Immature natural killer cell (primary cell): ENCODE results near the gene FAM120A. TPM values are rescaled to one million over a fixed set of nuclear protein-coding genes. Genes with fewer than 3 reads are reported as not detected.

Source experiments
- DNase-seq, 3 donors: peaks; one replicate each; pipeline ENCODE4 v3.0.0; 2022; ENCODE audit warnings: mixed read lengths in 1 of 3
- H3K27ac Mint-ChIP-seq, 6 donors: one replicate each; pipeline ENCODE4 v1.8.0; 2020; ENCODE audit warnings: mixed read lengths in 6 of 6, mild to moderate bottlenecking in 5 of 6, inconsistent platforms in 4 of 6, moderate library complexity in 3 of 6
- H3K27me3 Mint-ChIP-seq, 3 donors: one replicate each; pipeline ENCODE4 v1.8.0; 2020 to 2021; ENCODE audit warnings: low read depth in 3 of 3, mild to moderate bottlenecking in 3 of 3, mixed read lengths in 3 of 3, moderate library complexity in 3 of 3, inconsistent platforms in 1 of 3
- H3K36me3 Mint-ChIP-seq, 3 donors: one replicate each; pipeline ENCODE4 v1.8.0; 2020; ENCODE audit warnings: mixed read lengths in 3 of 3, inconsistent platforms in 2 of 3, mild to moderate bottlenecking in 2 of 3
- H3K4me1 Mint-ChIP-seq, 2 donors: one replicate each; pipeline ENCODE4 v1.8.0; 2020; ENCODE audit warnings: inconsistent platforms in 2 of 2, mild to moderate bottlenecking in 2 of 2, mixed read lengths in 2 of 2, moderate library complexity in 1 of 2
- H3K4me3 Mint-ChIP-seq, 5 donors: one replicate each; pipeline ENCODE4 v1.8.0; 2020; ENCODE audit warnings: mild to moderate bottlenecking in 5 of 5, mixed read lengths in 5 of 5, inconsistent platforms in 3 of 5, moderate library complexity in 3 of 5
- H3K9me3 Mint-ChIP-seq, 6 donors: one replicate each; pipeline ENCODE4 v1.8.0; 2020; ENCODE audit warnings: mild to moderate bottlenecking in 6 of 6, mixed read lengths in 6 of 6, inconsistent platforms in 4 of 6, moderate library complexity in 3 of 6
- polyA plus RNA-seq, 3 donors: library from polyadenylated mRNA; unstranded; fragments of 300-500 nt; fragmentation: Illumina TruSeq; gene quantifications; one replicate each; pipeline ENCODE4 v1.2.3, GENCODE V29; 2021

FAM120A gene
- polyA plus RNA-seq, 3 donors from 2014 or later = 6.2 to 16.0 (median 6.9) TPM

GRCh38 chr9:93567271-93567959, 115.9 kb downstream of the FAM120A start:
- Mint-ChIP-seq H3K27me3 (peaks cover 2 to 11% (median 7%) of the 10 kb centered on the region in 3 donors), H3K4me3 (peak overlapping the region; percentile 79 to 86 (median 83)), H3K9me3 (peaks cover 0 to 1% (median 0%) of the 10 kb centered on the region in 6 donors), H3K27ac (peak overlapping the region; percentile 88 to 93 (median 90)), H3K4me1 (peaks cover 14 to 20% of the 10 kb centered on the region in 2 donors), H3K36me3 (peaks cover 8 to 19% (median 8%) of the 10 kb centered on the region in 3 donors)
- DNase-seq = peak in 1 of 3 donors; percentile 17

DNA sequence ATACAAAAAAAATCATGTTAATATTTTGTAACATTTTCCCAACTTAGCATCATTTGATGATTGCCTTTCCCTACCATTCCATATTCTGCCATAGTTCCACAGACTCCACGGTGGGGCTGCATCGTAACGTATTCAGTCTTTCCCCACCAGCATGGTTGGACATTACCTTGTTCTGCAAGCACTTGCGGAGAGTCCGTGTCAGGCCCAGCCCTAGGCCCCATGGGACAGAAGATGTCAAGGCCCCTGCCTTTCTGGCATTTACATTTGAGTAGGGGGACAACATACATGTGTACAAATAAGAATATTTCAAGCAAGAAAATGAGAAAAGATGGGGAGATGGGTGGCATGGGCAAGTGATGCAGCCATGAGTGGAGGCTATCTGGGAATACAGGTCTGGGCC, 116.7 kb downstream of the FAM120A start:
- peaks cover 0 to 1% (median 0%) of the 10 kb centered on the region in 6 donors for H3K9me3 Mint-ChIP-seq
- H3K4me3 Mint-ChIP-seq = peak overlapping the region in 3 of 5 donors; percentile 56 to 86 (median 79)
- H3K27ac Mint-ChIP-seq = peak overlapping the region in 3 of 6 donors; percentile 50 to 88 (median 61)

DNA sequence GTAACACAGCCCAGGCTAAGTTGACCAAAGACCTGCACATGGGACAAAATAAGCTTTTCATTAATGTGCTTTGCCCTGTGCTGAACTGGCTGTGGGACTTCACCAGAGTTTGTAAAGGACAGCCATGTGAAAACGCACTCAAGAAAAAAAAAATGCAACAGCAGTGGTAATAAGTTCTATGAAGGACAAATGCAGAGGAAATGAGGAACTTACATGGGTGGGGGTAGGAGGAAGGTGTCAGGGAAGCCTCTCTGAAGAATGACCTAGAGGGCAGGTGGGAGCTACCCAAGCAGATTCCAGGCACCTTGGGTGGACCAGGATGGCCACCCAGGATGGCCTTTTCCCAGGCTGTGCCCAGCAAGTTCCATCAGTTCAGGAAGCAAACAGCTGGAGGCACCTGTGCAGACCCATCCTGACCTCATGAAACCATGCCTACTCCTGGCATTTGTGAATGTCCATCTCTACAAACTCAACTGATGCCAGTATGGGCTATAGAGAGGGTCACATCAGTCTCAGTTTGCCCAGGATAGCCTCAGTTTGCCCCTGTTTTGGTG, 118.2 kb downstream of the FAM120A start:
- peaks cover 2 to 11% (median 5%) of the 10 kb centered on the region in 3 donors for H3K27me3 Mint-ChIP-seq
- H3K9me3 Mint-ChIP-seq = peaks cover 0 to 1% (median 0%) of the 10 kb centered on the region in 6 donors
- H3K36me3 Mint-ChIP-seq = peaks cover 0 to 8% (median 4%) of the 10 kb centered on the region in 3 donors
- peak overlapping the region in 2 of 6 donors; percentile 53 to 56 for H3K27ac Mint-ChIP-seq
- H3K4me3 Mint-ChIP-seq = no peak overlapping the region
- peaks cover 14 to 20% of the 10 kb centered on the region in 2 donors for H3K4me1 Mint-ChIP-seq
- no peak for DNase-seq

More for the DNA sequence above, 116.7 kb downstream of the FAM120A start:
- H3K4me1 Mint-ChIP-seq = peaks cover 14 to 20% of the 10 kb centered on the region in 2 donors
- DNase-seq = no peak
- peaks cover 2 to 11% (median 7%) of the 10 kb centered on the region in 3 donors for H3K27me3 Mint-ChIP-seq
- H3K36me3 Mint-ChIP-seq = peaks cover 7 to 14% (median 8%) of the 10 kb centered on the region in 3 donors

DNA sequence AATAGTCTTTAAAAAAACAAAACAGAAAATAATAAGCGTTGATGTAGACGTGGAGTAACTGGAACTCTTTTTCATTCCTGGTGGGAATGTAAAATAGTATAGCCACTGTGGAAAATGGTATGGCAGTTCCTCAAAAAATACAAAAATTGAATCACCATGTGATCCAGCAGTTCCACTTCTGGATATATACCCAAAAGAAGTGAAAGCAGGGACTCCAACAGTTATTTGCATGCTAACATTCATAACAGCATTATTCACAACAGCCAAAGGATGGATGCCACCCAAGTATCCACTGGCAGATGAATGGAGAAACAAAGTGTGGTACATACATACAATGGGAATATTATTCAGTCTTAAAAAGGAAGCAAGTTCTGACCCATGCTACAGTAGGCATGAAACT, 120.7 kb downstream of the FAM120A start:
- peaks cover 0 to 1% (median 0%) of the 10 kb centered on the region in 6 donors for H3K9me3 Mint-ChIP-seq
- no peak overlapping the region for H3K4me3 Mint-ChIP-seq
- peaks cover 0 to 5% (median 4%) of the 10 kb centered on the region in 3 donors for H3K36me3 Mint-ChIP-seq
- no peak overlapping the region for H3K27ac Mint-ChIP-seq
- no peak for DNase-seq
- H3K4me1 Mint-ChIP-seq = peaks cover 9 to 15% of the 10 kb centered on the region in 2 donors
- peaks cover 0 to 3% (median 0%) of the 10 kb centered on the region in 3 donors for H3K27me3 Mint-ChIP-seq

DNA sequence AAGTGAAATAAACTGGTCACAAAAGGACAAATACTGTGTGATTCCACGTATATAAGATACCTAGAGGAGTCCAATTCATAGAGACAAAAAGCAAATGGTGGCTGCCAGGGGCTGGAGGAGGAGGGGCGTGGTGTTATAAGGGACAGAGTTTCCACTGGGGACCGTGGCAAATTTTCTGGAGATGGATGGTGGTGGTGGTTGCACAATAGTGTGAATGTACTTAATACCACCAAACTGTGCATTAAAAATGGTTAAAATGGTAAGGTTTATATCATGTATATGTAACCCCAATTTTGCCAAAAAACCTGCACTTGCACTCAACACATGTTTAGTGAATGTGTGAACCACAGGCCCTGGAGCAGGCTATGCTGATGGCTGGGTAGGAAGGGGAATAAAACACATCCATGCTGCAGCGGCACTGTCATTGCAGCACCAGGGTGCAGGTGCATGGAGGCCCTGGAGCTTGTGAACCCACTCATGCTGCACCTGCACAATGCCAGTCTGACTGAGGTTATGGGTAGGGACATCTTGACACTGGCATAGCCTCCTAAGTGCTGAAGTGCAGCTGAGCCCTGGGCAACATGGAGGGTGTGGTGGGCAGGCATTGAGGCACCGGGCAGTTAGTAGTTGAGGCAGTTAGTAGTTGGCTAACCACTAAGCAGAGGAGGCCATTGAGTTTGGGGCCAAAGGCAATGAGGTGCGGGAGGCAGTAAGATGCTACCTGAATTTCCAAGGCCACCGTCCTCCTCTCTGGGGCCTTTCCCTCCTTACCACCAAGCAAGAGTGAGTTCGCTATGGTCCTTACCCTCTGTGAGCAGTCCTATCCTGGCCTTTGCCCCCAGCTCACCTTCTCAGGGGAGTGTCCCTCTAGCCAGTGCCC, 121.4 kb downstream of the FAM120A start:
- Mint-ChIP-seq H3K27ac (no peak overlapping the region), H3K36me3 (peaks cover 0 to 5% (median 4%) of the 10 kb centered on the region in 3 donors), H3K4me1 (peaks cover 8 to 14% of the 10 kb centered on the region in 2 donors), H3K4me3 (peak overlapping the region in 1 of 5 donors; percentile 30), H3K9me3 (peaks cover 0 to 1% (median 0%) of the 10 kb centered on the region in 6 donors), H3K27me3 (no peaks in the 10 kb centered on the region)
- DNase-seq = no peak

GRCh38 chr9:93573516-93573828, 122.0 kb downstream of the FAM120A start:
- H3K27me3 Mint-ChIP-seq = no peaks in the 10 kb centered on the region
- DNase-seq = no peak
- peaks cover 11 to 19% of the 10 kb centered on the region in 2 donors for H3K4me1 Mint-ChIP-seq
- peak overlapping the region in 1 of 5 donors; percentile 43 for H3K4me3 Mint-ChIP-seq
- peaks cover 0 to 1% (median 0%) of the 10 kb centered on the region in 6 donors for H3K9me3 Mint-ChIP-seq
- peaks cover 0 to 5% (median 4%) of the 10 kb centered on the region in 3 donors for H3K36me3 Mint-ChIP-seq
- H3K27ac Mint-ChIP-seq = peak overlapping the region in 1 of 6 donors; percentile 58

DNA sequence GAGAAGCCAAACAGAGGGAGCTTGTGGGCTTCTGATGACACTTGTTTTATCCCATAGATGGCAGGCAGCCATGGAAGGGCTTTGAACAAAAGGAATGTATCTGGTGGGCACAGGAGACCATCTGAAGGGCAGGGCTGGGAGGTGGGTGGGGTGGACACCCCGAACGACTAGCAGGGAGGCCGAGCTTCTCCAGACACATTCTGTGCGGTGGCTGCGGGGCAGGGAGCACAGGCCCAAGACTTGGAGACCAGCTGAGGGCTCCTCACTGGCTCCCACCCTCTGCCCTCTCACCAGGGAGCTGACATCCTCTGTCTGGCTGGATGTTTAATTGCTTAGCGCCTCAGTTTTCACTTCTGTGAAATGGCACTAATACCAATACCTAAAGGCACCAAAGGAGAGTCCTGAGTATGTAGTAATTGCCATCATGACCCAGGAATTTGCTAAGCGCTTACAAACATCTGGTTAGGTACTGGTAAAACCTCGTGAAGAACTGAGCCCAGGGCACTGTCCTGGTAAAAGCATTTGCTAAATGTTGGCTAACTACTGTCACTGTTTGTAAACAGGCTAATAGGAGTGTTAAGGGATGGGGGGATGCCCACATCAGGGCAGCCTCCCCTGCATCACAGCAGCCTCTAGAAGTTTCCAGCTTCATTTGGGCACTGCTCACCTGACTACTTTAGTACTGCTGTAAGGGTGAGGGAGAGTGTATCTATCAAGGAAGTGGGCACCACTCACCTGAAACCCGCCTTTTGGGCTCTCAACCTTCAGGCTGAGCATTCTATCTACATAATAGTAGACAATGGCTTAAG, 122.8 kb downstream of the FAM120A start:
- Mint-ChIP-seq H3K9me3 (peaks cover 0 to 1% (median 0%) of the 10 kb centered on the region in 6 donors), H3K27me3 (no peaks in the 10 kb centered on the region), H3K27ac (peak overlapping the region in 4 of 6 donors; percentile 23 to 57 (median 50)), H3K4me1 (peaks cover 20 to 26% of the 10 kb centered on the region in 2 donors), H3K4me3 (peak overlapping the region in 4 of 5 donors; percentile 87 to 92 (median 88)), H3K36me3 (peaks cover 0 to 5% (median 4%) of the 10 kb centered on the region in 3 donors)
- no peak for DNase-seq

- Mint-ChIP-seq H3K27me3 (peaks cover 0 to 1% (median 0%) of the 10 kb centered on the region in 3 donors), H3K4me1 (peaks cover 28 to 32% of the 10 kb centered on the region in 2 donors)
Observed at GRCh38 chr9:93574900-93575795, 123.7 kb downstream of the FAM120A start.

GRCh38 chr9:93575796-93576257, 124.3 kb downstream of the FAM120A start:
- Mint-ChIP-seq H3K9me3 (no peaks in the 10 kb centered on the region), H3K36me3 (no peaks in the 10 kb centered on the region), H3K27ac (peak overlapping the region; percentile 63 to 95 (median 88)), H3K4me3 (peak overlapping the region; percentile 87 to 92 (median 90)), H3K4me1 (peaks cover 34 to 37% of the 10 kb centered on the region in 2 donors), H3K27me3 (peaks cover 0 to 1% (median 0%) of the 10 kb centered on the region in 3 donors)
- peak; percentile 37 to 40 (median 40) for DNase-seq

More at GRCh38 chr9:93574900-93575795, 123.7 kb downstream of the FAM120A start:
- Mint-ChIP-seq H3K4me3 (peak overlapping the region; percentile 87 to 92 (median 90)), H3K27ac (peak overlapping the region; percentile 63 to 95 (median 88)), H3K9me3 (peaks cover 0 to 1% (median 0%) of the 10 kb centered on the region in 6 donors), H3K36me3 (peaks cover 0 to 5% (median 4%) of the 10 kb centered on the region in 3 donors)
- DNase-seq = peak in 1 of 3 donors; percentile 9

DNA sequence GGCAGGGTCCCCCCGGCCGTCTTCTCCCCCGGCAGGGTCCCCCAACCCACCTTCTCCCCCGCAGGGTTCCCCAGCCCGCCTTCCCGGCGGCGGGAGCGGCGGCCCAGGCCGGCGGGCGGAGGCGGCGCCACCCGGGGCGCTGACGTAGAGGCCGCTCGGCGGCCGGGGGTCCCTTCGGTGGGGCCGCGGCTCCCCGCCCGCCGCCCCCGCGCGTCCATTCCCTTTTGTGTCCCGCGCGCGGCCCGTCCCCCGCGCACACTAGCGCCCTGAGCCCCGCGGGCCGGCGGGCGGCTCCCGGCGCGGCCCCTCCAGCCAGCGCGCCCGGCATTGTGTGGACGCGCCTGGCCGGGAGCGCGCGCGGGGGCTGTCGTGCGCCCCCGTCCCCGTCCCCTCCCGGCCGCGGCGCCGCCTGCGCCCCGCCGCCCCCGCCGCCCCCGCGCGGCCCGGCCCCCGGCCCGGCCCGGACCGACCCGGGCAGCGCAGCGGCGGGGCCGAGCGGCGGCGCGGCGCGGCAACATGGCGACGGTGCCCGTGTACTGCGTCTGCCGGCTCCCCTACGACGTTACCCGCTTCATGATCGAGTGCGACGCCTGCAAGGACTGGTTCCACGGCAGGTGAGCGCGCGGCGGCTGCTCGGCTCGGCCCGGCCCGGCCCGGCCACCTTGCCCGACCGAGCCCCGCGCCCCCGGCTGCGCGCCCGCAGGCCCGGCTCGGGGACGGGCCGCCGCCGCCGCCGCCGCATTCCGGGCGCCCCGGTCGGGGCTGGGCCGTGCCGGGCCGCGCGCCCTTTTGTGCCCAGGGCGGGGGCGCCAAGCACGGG, 125.0 kb downstream of the FAM120A start, which contains the start of gene PHF2:
Gene PHF2 (plus strand): TSS at position 327 of the 820 bp plus-strand sequence. CDS start 190 bp downstream, at position 517.
- Mint-ChIP-seq H3K4me3 (peak within 1 kb of the TSS; percentile 87 to 92 (median 90)), H3K27ac (peak within 1 kb of the TSS; percentile 75 to 95 (median 88)), H3K27me3 (peaks cover 0 to 1% (median 0%) of the 10 kb centered on the region in 3 donors), H3K4me1 (peaks cover 34 to 37% of the 10 kb centered on the region in 2 donors), H3K36me3 (no peaks in the 10 kb centered on the region), H3K9me3 (no peaks in the 10 kb centered on the region)
- DNase-seq = peak; percentile 23 to 38 (median 37)
